HUES64 (cell line): Measurements from ENCODE around the gene SPG7.
A peak's percentile ranks its signal among the peaks of the same experiment; 100 is the strongest.

Experiments used
- H3K27ac ChIP-seq: 2 replicates; pipeline ENCODE4 v1.7.0; 2013; ENCODE audit warnings: low read depth, low read length, inconsistent platforms
- H3K27me3 ChIP-seq: 2 replicates; pipeline ENCODE4 v1.6.1; 2013; ENCODE audit warnings: mild to moderate bottlenecking, low read length; ENCODE audit not compliant: insufficient read depth
- H3K36me3 ChIP-seq: 2 replicates; pipeline ENCODE4 v1.6.1; 2013; ENCODE audit warnings: mild to moderate bottlenecking, low read length; ENCODE audit not compliant: insufficient read depth
- H3K4me1 ChIP-seq: 2 replicates; pipeline ENCODE4 v1.6.1; 2013; ENCODE audit warnings: mild to moderate bottlenecking, low read length, moderate library complexity; ENCODE audit not compliant: insufficient read depth
- H3K4me3 ChIP-seq: 2 replicates; pipeline ENCODE4 v1.5.1; 2013; ENCODE audit warnings: mild to moderate bottlenecking, low read length, moderate library complexity
- H3K9ac ChIP-seq: 2 replicates; pipeline ENCODE4 v1.6.1; 2013; ENCODE audit warnings: mild to moderate bottlenecking, low read depth, low read length
- H3K9me3 ChIP-seq: 2 replicates; pipeline ENCODE4 v1.6.1; 2013; ENCODE audit warnings: low read depth, low read length; ENCODE audit not compliant: insufficient read depth
- WGBS: fragments of 150-250, 120-280 bp; methylation state at CpG from one replicate; pipeline ENCODE4 v1.1.7; 2013; ENCODE audit warnings: missing lambda C conversion rate; 5-methylcytosine and 5-hydroxymethylcytosine counted together

The SPG7 gene

DNA sequence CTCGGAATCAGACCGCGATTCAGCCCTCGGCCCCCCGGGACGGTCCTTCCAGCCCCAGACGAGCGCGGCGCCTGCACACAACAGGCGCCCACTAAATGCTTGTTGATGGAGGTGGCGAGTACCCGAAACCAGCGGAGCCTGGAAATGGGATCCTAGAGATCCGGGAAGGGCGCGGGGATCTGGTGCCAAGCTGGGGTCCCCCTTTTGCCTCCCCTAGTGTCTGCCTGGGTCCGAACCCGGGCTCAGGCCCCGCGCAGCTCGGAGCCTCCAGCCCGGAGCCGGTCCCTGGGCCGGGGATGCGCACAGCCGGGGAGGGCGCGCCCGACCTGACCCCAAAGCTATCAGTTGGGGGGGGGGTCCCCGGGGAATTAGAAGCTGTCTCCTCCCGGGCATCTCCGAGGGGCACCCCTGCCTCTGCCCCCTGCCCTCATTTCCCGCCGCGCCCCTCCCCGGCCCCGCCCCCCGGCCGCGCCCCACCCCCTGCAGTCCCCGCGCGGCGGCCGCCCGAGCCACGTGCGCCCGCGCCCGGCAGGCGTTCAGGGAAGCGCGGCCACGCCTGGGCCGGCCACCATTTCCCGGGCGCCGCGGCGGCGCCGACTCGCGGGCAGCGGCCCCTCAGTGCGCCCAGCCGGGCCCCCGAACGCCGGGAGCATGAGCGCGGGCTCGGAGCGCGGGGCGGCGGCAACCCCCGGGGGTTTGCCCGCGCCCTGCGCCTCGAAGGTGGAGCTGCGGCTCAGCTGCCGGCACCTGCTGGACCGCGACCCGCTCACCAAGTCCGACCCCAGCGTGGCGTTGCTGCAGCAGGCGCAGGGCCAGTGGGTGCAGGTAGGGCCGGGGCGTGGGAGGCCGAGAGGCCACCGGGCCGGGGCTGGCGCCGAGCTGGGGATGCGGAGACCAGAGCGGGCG, 67.3 kb downstream of the SPG7 start, which contains the start of gene CPNE7:
Gene CPNE7, plus strand, starts transcription at position 512 of the 906 bp plus-strand sequence. Its CDS starts 140 bp downstream, at position 652.
- no peak within 1 kb of the TSS for H3K27ac ChIP-seq
- peaks cover 5% of the 10 kb centered on the region for H3K36me3 ChIP-seq
- H3K9ac ChIP-seq, result peak within 1 kb of the TSS; percentile 71
- peaks cover 37% of the 10 kb centered on the region for H3K27me3 ChIP-seq
- H3K4me1 ChIP-seq, result peaks cover 7% of the 10 kb centered on the region; the same call in 1 of the 2 replicates
- H3K9me3 ChIP-seq, result no peaks in the 10 kb centered on the region
- peak within 1 kb of the TSS; percentile 66 for H3K4me3 ChIP-seq
- WGBS, result 2% methylated on average over 97 of the region's 103 CpGs

DNA sequence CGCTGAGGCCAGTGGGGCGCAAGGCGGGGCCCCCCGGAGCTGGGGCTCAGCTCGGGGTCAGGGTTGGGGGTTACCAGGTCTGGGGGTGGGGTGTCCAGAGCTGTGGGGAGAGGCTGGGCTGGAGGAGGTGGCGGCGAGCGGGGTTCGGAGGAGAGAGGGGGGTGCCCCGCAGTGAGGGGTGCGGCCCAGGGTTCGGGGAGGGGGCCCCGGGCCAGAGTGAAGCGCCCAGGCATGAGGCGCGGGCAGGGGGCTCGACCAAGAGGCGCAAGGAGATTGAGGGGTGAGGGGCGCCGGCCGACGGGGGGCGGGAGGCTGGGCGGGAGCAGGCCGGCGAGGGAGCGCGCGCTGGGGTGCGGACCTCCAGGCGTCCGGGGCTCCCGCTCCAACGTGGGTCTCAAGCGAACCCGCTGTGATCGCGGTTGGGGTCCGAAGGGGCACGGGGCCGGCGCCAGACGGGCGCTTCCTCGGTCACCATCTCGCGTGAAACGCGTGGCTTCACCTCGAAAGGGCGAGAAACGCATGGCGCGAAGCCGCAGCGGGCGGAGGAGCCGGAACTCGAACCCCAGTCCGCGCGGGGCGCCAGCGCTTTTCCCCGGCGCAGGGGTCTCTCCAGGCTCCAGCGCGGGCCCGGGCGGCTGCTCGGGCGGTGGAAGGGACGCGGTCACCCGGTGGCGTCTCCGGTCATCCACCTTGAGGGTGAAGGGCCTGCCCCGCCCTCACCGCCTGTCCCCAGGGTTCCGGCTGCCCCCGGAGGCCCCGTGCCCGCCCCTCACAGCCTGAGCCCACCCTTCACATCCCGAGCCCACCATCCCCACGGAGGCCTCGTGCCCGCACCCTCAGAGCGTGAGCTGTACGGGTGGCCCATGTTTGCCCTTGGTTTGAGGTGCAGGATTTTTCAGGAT, 68.2 kb downstream of the SPG7 start:
- H3K27ac ChIP-seq, result no peak overlapping the region
- H3K9me3 ChIP-seq, result no peaks in the 10 kb centered on the region; the same call in 1 of the 2 replicates
- H3K4me3 ChIP-seq, result peak overlapping the region; percentile 66
- WGBS, result 19% methylated on average over 89 of the region's 89 CpGs
- peaks cover 37% of the 10 kb centered on the region for H3K27me3 ChIP-seq
- H3K36me3 ChIP-seq, result peaks cover 5% of the 10 kb centered on the region
- H3K9ac ChIP-seq, result peak overlapping the region; percentile 71
- H3K4me1 ChIP-seq, result peaks cover 7% of the 10 kb centered on the region; the same call in 1 of the 2 replicates

DNA sequence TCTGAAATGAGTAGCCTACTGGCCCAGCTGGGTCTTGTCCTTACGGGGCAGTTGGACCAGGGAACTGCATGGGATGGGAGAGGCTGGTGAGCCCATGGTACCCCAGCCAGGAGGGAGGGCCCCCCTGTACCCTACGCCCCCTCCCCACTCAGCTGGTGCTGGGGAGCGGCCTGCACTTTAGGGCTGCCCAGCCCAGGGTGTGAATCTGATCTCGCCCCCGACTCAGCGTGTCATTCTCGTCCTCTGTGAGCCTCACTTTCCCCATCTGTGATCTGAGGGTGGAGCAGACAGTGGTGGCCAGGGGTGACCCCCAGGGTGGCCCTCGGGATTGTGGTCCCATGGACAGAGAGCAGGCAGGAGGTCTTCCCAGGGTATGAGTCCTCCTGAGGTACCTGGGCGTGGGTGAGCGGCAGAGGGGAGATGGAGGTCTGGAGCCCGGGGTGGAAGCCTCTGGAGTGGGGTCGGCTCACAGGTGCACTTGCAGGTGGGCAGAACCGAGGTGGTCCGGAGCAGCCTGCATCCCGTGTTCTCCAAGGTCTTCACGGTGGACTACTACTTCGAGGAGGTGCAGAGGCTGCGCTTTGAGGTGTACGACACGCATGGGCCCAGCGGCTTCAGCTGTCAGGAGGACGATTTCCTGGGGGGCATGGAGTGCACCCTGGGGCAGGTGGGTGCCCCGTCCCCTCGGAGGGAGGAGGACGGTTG, 69.0 kb downstream of the SPG7 start:
- Histone ChIP-seq H3K9me3 (no peaks in the 10 kb centered on the region; the same call in 1 of the 2 replicates), H3K27me3 (peaks cover 37% of the 10 kb centered on the region), H3K27ac (no peak overlapping the region), H3K4me3 (no peak overlapping the region; the same call in 1 of the 2 replicates), H3K9ac (no peak overlapping the region), H3K4me1 (peaks cover 7% of the 10 kb centered on the region; the same call in 1 of the 2 replicates), H3K36me3 (peaks cover 10% of the 10 kb centered on the region)
- WGBS, result 89% methylated on average over 25 of the region's 25 CpGs

DNA sequence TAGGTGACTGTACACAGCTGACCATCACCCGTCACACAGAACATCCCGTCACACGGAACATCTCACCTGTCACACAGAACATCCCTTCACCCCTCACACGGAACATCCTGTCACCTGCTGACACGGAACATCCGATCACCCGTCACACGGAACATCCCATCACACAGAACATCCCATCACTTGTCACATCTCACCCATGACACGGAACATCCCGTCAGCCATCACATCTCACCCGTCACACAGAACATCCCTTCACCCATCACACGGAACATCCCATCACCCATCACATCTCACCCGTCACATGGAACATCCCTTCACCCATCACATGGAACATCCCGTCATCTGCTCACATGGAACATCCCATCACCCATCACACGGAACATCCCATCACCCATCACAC, 71.1 kb downstream of the SPG7 start:
- Histone ChIP-seq H3K27me3 (peaks cover 33% of the 10 kb centered on the region), H3K27ac (no peak overlapping the region), H3K4me3 (no peak overlapping the region), H3K4me1 (peaks cover 2% of the 10 kb centered on the region; the same call in 1 of the 2 replicates), H3K36me3 (peaks cover 11% of the 10 kb centered on the region), H3K9ac (no peak overlapping the region), H3K9me3 (no peaks in the 10 kb centered on the region; the same call in 1 of the 2 replicates)
- 88% methylated on average over 15 of the region's 15 CpGs for WGBS

DNA sequence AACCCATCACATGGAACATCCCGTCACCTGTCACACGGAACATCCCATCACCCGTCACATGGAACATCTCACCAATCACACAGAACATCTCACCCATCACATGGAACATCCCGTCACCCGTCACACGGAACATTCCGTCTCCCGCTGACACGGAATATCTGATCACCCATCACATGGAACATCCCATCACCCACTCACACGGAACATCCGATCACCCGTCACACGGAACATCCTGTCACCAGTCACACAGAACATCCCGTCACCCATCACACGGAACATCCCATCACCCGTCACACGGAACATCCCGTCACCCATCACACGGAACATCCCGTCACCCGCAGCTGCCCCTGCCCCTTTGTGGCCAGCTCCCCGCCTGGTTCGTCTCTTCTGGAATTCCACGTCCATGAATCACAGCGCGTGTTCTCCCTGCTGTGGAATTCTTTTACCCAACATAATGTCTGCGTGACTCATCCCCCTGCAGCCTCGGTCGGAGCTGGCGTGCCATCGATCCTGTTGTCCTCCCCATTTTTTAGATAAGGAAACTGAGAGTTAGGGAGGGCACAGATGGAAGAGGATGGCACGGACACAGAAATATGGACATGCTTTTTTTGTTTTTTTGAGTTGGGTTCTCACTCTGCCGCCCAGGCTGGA, 73.0 kb downstream of the SPG7 start:
- Histone ChIP-seq H3K4me3 (no peak overlapping the region), H3K27me3 (peaks cover 16% of the 10 kb centered on the region), H3K9ac (no peak overlapping the region), H3K36me3 (peaks cover 11% of the 10 kb centered on the region), H3K9me3 (no peaks in the 10 kb centered on the region; the same call in 1 of the 2 replicates), H3K27ac (no peak overlapping the region), H3K4me1 (no peaks in the 10 kb centered on the region)
- 80% methylated on average over 33 of the region's 33 CpGs for WGBS

DNA sequence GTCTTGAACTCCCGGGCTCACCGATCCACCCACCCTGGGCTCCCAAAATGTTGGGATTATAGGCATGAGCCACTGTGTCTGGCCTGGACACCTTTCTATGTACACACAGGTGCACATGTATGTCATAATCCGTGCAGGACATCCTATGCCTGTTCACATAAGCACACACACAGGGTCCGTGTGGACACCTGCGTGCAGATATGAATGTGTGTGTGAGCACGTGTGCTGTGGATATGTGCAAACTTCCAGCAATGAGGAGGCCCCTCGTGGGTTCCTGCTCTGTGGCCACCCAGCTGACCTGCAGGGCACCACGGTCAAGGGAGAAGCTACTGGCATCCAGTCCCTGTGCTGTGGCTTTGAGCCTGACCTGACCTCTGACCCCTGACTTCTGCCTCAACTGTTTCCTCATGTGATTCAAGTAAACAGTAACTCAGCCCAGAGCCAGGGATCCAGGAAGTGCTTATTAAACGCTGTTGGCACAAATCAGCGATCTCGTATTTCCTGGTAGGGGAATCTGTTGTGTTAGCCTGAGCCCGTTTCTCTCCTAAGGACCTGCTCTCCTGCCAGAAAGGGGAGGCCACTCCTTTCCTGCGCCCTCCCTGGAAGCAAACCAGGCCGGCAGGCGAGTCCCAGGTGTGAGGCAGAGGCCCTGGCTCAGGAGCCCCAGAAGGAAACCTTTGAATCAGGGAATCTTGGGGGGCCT, 73.8 kb downstream of the SPG7 start:
- peaks cover 8% of the 10 kb centered on the region for H3K27me3 ChIP-seq
- H3K36me3 ChIP-seq, result peaks cover 11% of the 10 kb centered on the region
- H3K4me1 ChIP-seq, result no peaks in the 10 kb centered on the region
- H3K27ac ChIP-seq, result no peak overlapping the region
- no peak overlapping the region for H3K9ac ChIP-seq
- H3K4me3 ChIP-seq, result no peak overlapping the region
- H3K9me3 ChIP-seq, result no peaks in the 10 kb centered on the region; the same call in 1 of the 2 replicates
- 86% methylated on average over 15 of the region's 15 CpGs for WGBS

DNA sequence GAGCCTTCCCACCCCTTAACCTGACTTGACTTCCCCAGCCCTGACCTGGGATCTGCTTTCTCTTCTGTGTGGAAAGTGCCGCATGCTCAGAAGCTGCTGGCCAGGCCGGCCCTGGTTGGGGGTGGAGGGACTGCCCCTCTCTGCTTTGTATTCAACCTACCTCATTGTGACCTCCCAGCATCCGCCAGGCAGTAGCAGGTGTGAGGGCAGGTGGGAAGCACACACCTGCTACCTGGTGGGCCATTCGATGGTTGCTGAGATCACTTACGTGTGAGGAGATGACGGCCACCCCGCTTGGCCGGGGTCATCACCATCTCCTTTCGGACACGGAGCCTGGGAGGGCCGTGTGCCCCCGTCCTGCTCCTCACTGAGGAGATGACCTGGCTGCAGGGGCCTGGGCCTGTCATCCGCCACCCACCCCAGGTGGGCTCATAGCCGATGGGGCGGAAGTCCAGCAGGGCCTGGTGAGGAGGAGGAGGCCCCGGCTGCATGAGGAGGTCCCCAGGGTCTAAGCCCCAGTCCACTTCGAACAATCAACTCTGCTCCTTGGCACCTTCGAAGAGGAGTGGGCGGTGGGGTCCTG, 74.5 kb downstream of the SPG7 start:
- WGBS, result 95% methylated on average over 19 of the region's 19 CpGs
- H3K27me3 ChIP-seq, result peaks cover under 1% of the 10 kb centered on the region; the same call in 1 of the 2 replicates
- no peaks in the 10 kb centered on the region for H3K4me1 ChIP-seq
- no peak overlapping the region for H3K4me3 ChIP-seq
- no peak overlapping the region for H3K27ac ChIP-seq
- peaks cover 11% of the 10 kb centered on the region for H3K36me3 ChIP-seq
- no peak overlapping the region for H3K9ac ChIP-seq
- peaks cover 3% of the 10 kb centered on the region; the same call in 1 of the 2 replicates for H3K9me3 ChIP-seq

DNA sequence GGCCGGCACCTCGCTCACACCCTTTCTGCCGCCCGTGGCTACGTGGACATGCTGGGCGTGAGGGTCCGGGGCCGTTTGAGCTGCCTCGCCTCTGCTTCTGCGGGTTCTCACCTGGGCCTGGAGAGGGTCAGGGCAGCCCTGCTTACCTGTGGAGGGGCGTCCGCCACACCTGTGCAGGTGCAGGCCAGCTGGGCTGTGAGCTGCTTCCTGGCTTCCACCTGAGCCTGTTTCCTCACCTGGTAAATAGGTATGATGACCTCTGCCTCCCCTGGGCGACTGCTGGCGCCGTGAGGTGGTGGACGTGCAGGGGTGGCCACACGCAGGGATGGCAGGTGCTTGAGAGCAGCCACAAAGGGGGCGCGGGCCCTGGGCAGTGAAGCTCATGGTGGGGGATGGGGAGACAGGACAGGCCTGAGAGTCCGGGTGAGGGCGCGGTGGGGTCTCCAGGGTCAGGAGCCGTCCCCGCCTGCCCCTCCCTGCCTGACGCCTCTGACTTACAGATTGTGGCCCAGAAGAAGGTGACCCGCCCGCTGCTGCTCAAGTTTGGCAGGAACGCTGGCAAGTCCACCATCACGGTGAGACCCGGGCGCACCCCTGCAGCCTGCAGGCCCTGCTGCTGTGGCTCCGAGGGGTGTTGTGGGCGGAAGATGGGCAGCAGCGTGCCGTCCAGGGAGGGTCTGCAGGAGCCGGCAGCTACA, 75.1 kb downstream of the SPG7 start:
- 91% methylated on average over 36 of the region's 36 CpGs for WGBS
- H3K9ac ChIP-seq, result no peak overlapping the region
- peaks cover 3% of the 10 kb centered on the region; the same call in 1 of the 2 replicates for H3K9me3 ChIP-seq
- H3K36me3 ChIP-seq, result peaks cover 14% of the 10 kb centered on the region
- no peaks in the 10 kb centered on the region for H3K4me1 ChIP-seq
- no peaks in the 10 kb centered on the region for H3K27me3 ChIP-seq
- no peak overlapping the region for H3K27ac ChIP-seq
- H3K4me3 ChIP-seq, result no peak overlapping the region

DNA sequence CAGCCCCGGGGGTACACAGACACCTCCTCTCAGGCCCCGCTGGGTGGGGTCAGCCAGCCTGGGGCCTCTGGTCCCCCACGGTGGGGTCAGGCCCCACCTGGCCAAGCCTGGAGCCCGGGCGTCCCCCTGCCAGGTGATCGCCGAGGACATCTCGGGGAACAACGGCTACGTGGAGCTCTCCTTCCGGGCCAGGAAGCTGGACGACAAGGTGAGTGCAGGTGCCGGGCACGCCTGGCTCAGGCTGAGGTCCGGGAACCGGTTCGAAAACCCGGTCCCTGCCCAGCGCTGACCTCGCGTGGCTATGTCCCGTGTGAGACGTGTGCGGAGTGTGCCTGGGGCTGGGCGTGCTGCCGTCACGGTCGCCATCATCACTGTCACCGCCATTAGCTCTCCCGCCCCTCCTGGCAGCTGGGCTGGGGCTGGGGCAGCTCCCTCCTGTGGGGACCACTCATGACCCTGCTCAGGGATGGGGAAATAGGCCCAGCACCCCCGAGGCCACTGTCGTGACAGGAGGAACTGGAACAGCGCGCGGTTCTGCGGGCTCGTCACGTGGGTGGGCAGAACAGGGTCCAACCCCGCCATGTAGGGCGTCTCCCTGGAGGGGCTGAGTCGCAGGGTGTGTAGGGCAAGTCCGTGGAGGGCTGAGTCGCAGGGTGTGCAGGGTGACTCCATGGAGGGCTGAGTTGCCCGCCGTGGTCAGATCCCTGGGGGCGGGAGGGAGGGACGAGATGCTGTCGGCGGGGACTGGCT, 75.9 kb downstream of the SPG7 start:
- Histone ChIP-seq H3K36me3 (peaks cover 15% of the 10 kb centered on the region), H3K4me3 (no peak overlapping the region), H3K27ac (no peak overlapping the region), H3K9ac (no peak overlapping the region), H3K9me3 (peaks cover 3% of the 10 kb centered on the region; the same call in 1 of the 2 replicates), H3K27me3 (no peaks in the 10 kb centered on the region), H3K4me1 (no peaks in the 10 kb centered on the region)
- WGBS, result 93% methylated on average over 49 of the region's 49 CpGs
